ENCODE data around the gene NDUFB11.

The NDUFB11 gene

GRCh38 chrX:47174846-47175587 is 30.5 kb upstream of the NDUFB11 start:
- DNase-seq (ENCODE audit: low read depth in 2 of 2), result no peak

- no peak for DNase-seq (ENCODE audit: low read depth in 2 of 2)
Observed at GRCh38 chrX:47174376-47174775, 29.9 kb upstream of the NDUFB11 start.

GRCh38 chrX:47172971-47173792 is 28.7 kb upstream of the NDUFB11 start:
- no peak for DNase-seq (ENCODE audit: low read depth in 2 of 2)

DNA sequence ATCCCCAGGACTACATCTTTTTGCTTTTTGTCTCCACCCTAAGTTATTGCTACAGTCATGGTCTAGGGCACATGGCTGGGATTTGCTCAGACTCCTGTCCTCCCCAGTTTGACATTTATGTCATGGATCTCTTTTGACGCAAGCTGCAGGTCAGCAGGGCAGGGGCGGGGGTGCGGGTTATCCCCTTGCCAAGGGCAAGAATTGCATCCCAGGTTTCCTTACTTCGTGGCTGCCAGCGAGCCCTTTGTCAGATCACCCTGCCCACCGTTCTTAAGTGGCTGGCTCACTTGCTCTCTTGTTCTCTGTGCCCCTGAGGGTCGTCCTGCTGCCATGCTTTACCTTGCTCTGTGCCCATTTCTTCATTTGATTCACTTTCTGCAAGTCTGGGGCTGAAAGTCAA is 28.0 kb upstream of the NDUFB11 start:
- no peak for DNase-seq (ENCODE audit: low read depth in 2 of 2)

GRCh38 chrX:47171996-47172395 is 27.5 kb upstream of the NDUFB11 start:
- no peak for DNase-seq (ENCODE audit: low read depth in 2 of 2)

- DNase-seq (ENCODE audit: low read depth in 2 of 2), result no peak
Observed at GRCh38 chrX:47170861-47171692, 26.6 kb upstream of the NDUFB11 start.

DNA sequence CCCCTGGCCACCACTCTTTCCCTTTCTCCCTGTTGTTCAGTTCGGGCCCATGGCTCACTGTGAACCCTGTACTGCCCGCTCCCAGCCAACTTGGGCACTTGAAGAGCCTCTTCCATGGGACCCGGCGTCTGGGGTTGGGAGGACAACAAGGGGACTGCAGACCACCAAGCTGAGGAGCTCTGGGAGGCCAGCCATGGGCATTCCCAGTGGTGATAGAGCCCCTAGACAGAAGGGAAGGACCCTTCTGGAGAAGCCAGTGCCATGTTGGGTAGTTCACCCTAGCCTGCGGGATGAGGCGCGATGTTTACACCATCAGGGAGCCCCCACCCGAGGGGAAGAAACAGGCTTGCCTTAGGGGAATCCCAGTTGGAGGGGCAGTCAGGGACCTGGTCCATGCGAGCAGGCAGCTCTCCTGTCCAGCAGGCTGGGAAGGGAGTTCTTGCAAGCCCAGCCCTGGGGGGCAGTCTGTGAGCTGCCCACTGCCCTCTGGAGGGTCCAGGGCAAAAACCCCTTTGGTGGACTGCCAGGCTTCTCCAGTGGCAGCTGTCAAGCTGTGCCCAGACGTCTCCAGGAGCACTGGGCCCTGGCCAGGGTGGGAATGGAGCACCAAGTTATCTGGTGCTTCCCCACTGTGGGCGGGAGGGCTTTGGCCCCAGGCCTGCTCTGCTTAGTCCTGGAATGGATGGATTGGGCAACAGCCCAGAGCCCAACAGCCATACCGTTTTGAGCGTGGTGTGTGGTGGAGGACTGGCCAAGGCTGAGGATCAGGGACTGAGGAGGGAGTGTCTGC is 25.4 kb upstream of the NDUFB11 start:
- no peak for DNase-seq (ENCODE audit: low read depth in 2 of 2)

DNA sequence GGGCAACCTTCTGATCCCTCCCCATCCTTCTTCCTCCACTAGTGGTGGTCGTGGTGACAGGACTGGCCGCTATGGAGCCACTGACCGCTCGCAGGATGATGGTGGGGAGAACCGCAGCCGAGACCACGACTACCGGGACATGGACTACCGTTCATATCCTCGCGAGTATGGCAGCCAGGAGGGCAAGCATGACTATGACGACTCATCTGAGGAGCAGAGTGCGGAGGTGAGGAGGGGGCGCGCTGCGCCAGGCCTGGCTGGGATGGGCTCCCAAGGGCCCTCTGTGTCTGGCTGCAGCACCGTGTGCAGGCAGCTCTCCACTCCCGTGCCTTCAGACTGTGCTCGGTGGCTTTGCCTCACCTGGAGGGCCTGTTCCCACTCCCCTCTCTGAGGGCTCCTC is 24.8 kb upstream of the NDUFB11 start:
- DNase-seq (ENCODE audit: low read depth in 2 of 2), result no peak

DNA sequence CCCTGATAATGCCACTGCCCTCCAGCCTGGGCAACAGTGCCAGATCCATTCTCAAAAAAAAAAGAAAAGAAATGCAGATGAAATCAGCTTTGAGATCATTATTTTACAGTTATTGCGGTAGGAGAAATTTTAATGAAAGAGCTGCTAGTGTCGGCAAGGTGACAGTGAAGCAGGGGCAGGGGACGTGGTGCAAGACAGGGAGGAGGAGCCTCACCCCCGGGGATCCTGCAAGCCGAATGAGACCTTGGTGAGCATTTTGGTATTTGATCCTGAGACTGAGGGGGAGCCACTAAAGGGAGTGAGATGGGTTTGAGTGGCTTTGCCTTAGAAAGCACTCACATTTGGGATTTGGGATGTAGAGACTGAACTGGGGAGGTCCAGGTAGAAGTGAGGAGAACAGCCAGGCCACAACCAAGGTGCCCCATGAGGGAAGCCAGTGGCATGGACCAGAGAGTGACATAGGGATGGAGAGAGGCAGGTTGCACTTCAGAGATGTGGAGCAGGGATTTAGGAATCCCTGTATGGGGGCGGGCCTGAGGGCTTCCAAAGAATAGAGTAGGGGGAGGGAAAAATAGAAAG is 24.1 kb upstream of the NDUFB11 start:
- DNase-seq (ENCODE audit: low read depth in 2 of 2), result no peak

- no peak for DNase-seq (ENCODE audit: low read depth in 2 of 2)
Observed at GRCh38 chrX:47166126-47166525, 21.6 kb upstream of the NDUFB11 start.

- no peak for DNase-seq (ENCODE audit: low read depth in 2 of 2)
Observed at GRCh38 chrX:47164420-47164819, 19.9 kb upstream of the NDUFB11 start.

GRCh38 chrX:47162927-47163583 is 18.6 kb upstream of the NDUFB11 start:
- no peak for DNase-seq (ENCODE audit: low read depth in 2 of 2)

- no peak for DNase-seq (ENCODE audit: low read depth in 2 of 2)
Observed at GRCh38 chrX:47160781-47161180, 16.3 kb upstream of the NDUFB11 start.

DNA sequence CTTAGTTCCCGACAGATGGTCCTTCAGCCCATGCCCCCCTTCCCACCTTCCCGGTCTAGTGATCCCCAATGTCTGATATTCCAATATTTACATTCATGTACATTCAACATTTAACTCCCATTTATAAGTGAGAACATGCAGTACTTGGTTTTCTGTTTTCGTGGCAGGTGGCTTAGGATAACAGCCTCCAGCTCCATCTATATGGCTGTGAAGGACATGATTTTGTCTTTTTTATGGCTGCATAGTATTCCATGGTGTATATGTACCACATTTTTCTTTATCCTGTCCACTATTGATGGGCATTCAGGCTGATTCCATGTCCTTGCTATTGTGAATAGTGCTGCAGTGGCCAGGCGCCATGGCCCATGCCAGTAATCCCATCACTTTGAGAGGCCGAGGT is 14.3 kb upstream of the NDUFB11 start:
- DNase-seq (ENCODE audit: low read depth in 2 of 2), result no peak

- DNase-seq (ENCODE audit: low read depth in 2 of 2), result no peak
Observed at GRCh38 chrX:47158131-47158530, 13.6 kb upstream of the NDUFB11 start.

DNA sequence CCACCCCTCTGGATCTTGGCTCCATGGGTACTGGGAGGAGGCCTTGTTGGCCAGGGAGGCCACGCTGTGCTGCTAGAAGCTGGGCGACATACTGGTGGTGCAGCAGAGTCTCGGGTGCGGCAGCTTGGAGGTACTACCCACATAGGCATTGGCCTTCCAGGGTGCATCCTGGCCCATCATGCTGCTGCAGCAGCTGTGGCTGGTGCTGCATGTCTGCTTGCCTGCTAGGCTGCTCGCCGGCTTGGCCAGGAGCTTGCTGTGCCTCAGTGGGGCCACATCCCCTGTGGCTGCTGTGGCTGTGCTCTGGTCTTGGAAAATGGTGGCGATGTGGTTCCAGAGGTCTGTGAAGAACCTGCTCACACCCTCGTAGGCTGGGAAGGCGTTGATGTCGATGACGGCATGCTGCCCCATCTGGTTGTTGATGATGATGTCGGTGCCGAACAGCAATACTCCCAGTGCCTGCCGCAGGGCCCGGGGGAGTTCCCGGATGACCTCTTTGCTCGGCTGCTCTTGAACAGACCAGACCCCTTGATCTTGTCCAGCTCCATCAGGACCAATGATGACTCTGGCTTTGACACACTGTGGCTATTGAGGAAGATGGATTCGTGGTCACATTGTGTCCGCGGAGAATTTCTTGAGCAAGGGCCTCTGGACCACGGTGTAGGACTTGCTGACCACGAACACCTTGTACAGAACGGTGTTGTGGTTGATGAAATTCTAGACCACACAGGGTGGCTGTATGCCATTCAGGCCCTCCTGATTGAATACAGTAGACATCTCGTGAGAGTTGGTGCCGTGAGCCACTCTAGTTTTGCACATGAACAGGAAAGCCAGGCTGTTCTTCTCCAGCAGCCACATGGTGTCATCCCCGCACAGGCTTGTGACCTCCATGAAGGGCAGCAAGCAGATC is 12.4 kb upstream of the NDUFB11 start:
- DNase-seq (ENCODE audit: low read depth in 2 of 2), result no peak

- DNase-seq (ENCODE audit: low read depth in 2 of 2), result no peak
Observed at GRCh38 chrX:47151435-47151834, 6.9 kb upstream of the NDUFB11 start.

- no peak for DNase-seq (ENCODE audit: low read depth in 2 of 2)
Observed at GRCh38 chrX:47148946-47149345, 4.4 kb upstream of the NDUFB11 start.

All from activated CD4-positive, alpha-beta T cell treated with anti-CD3 and anti-CD28 coated beads for 24 hours (primary cell).